Loucy (cell line): ENCODE results near the gene ATP1B1.

Experiments used
- EZH2phosphoT487 ChIP-seq: fragments of 200-600 bp; IDR thresholded peaks from 2 replicates; pipeline ENCODE4 v1.6.1; 2018; ENCODE audit warnings: antibody characterized with exemption, mild to moderate bottlenecking, moderate library complexity, borderline replicate concordance
- TF ChIP-seq, protein P1 (sequence below): fragments of 200-600 bp; sonication (generic); conservative IDR thresholded peaks from 2 replicates; pipeline ENCODE4 v1.5.1; 2014; ENCODE audit warnings: mild to moderate bottlenecking, antibody characterized with exemption, low read length

GRCh38 chr1:169099561-169099960 lies 6.9 kb upstream of the ATP1B1 start:
- TF ChIP-seq, protein P1, sequence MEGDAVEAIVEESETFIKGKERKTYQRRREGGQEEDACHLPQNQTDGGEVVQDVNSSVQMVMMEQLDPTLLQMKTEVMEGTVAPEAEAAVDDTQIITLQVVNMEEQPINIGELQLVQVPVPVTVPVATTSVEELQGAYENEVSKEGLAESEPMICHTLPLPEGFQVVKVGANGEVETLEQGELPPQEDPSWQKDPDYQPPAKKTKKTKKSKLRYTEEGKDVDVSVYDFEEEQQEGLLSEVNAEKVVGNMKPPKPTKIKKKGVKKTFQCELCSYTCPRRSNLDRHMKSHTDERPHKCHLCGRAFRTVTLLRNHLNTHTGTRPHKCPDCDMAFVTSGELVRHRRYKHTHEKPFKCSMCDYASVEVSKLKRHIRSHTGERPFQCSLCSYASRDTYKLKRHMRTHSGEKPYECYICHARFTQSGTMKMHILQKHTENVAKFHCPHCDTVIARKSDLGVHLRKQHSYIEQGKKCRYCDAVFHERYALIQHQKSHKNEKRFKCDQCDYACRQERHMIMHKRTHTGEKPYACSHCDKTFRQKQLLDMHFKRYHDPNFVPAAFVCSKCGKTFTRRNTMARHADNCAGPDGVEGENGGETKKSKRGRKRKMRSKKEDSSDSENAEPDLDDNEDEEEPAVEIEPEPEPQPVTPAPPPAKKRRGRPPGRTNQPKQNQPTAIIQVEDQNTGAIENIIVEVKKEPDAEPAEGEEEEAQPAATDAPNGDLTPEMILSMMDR, result no peak
- no peak for TF ChIP-seq EZH2phosphoT487
